Measurements from ENCODE around the gene PRIM2.
"Not testable (repeated sequence)": the region's sequence is repeated elsewhere in the genome, so short reads cannot be mapped to it uniquely, and the experiment has no call there.

PRIM2 gene

DNA sequence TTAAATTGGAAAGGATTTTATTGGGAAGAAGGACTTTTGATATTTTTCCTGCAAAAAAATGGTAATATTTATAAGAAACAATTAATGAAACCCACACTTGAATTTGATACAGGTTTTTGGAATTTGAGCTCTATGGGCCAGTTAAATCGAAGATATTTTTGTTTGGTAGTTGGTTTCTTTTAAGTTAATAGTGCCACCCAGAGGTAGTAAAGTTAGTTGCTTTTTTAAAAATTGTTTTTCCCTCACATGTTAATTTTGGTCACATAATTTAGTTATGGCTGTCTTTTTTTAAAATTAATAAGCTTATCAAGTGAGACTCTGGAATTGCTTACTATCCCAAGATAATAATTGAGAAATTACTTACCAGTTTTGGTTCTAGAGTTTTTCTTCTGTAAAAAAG is 7.1 kb downstream of the PRIM2 start:
- DNase-seq (ENCODE audit: low spot score) = peak; percentile 18

DNA sequence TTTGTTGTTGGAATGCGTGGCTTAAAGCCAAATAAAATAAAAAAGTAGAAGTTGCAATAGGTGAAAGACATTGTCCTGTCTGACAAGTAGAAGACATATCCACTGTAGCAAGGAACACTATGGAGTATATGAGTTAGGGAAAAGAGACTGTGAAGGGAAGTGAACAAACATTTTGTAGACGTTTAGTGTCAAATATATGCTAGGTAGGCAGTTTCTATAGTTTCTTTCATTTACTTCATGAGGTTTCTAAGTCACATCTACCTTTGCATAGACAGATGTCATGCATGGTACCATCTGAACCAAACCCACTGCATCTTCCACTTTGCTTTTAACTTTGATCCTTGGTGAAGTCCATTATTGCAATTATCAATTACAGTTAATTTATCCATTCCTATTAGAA is 9.9 kb downstream of the PRIM2 start:
- TF ChIP-seq, protein P1, sequence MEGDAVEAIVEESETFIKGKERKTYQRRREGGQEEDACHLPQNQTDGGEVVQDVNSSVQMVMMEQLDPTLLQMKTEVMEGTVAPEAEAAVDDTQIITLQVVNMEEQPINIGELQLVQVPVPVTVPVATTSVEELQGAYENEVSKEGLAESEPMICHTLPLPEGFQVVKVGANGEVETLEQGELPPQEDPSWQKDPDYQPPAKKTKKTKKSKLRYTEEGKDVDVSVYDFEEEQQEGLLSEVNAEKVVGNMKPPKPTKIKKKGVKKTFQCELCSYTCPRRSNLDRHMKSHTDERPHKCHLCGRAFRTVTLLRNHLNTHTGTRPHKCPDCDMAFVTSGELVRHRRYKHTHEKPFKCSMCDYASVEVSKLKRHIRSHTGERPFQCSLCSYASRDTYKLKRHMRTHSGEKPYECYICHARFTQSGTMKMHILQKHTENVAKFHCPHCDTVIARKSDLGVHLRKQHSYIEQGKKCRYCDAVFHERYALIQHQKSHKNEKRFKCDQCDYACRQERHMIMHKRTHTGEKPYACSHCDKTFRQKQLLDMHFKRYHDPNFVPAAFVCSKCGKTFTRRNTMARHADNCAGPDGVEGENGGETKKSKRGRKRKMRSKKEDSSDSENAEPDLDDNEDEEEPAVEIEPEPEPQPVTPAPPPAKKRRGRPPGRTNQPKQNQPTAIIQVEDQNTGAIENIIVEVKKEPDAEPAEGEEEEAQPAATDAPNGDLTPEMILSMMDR (IDR thresholded peaks at IDR 0.05; ENCODE audit: extremely low read depth, missing control alignments) = no peak

More for the DNA sequence above, 7.1 kb downstream of the PRIM2 start:
- TF ChIP-seq, protein P1 (IDR thresholded peaks at IDR 0.05; ENCODE audit: extremely low read depth, missing control alignments) = no peak

GRCh38 chr6:57328074-57328473 is 10.6 kb downstream of the PRIM2 start:
- TF ChIP-seq, protein P1 (IDR thresholded peaks at IDR 0.05; ENCODE audit: extremely low read depth, missing control alignments) = no peak
- no peak for DNase-seq (ENCODE audit: low spot score)

More for the DNA sequence above, 9.9 kb downstream of the PRIM2 start:
- no peak for DNase-seq (ENCODE audit: low spot score)

- no peak for DNase-seq (ENCODE audit: low spot score)
- TF ChIP-seq, protein P1 (IDR thresholded peaks at IDR 0.05; ENCODE audit: extremely low read depth, missing control alignments) = no peak
Measured at GRCh38 chr6:57329933-57330332, 12.5 kb downstream of the PRIM2 start.

DNA sequence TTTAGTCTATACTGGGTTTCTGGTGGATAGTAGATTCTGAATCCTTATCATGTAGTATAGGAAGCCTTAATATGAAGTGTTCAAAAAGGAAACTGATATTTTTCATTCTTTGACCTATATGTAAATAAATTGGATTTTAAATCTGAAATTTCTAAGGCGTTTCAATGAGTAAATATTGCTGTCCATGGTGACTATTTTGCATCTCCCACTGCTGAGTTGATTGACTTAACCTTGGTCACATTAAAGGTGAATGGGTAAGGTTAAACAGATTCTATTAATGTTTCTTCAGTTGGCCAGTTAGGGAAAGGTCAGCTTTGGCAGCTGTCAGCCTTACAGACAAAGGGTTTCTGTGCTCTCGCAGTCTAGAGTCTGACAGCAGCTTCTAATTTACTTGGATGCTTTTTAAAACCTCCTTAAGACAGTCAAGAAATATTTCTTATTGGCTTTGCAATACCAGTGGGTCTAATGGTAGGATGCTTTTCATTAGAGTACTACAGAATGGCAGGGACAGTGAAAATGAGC is 24.8 kb downstream of the PRIM2 start:
- DNase-seq (ENCODE audit: low spot score) = no peak
- TF ChIP-seq, protein P1 (IDR thresholded peaks at IDR 0.05; ENCODE audit: extremely low read depth, missing control alignments) = no peak

GRCh38 chr6:57343342-57343741 is 25.9 kb downstream of the PRIM2 start:
- not testable (repeated sequence) for DNase-seq (ENCODE audit: low spot score)

DNA sequence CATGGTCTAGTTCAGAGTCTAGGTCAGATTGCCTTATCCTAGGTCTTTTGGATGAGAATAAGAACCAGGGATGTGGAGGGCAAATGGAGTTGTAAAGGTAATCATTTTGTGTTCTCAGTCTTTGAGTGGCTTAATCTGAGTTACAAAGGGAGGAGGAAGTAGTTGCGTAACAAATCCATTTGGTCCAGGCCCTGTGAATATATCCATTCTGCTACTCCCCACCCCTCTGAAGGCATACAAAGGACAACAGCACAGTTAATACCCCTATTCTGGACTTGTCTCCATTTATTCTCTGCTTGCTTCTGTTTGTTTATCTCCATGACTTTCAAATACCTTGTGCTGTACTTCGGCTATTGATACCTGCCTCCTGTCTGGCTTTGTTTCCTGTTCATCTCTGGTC is 29.3 kb downstream of the PRIM2 start:
- not testable (repeated sequence) for DNase-seq (ENCODE audit: low spot score)

DNA sequence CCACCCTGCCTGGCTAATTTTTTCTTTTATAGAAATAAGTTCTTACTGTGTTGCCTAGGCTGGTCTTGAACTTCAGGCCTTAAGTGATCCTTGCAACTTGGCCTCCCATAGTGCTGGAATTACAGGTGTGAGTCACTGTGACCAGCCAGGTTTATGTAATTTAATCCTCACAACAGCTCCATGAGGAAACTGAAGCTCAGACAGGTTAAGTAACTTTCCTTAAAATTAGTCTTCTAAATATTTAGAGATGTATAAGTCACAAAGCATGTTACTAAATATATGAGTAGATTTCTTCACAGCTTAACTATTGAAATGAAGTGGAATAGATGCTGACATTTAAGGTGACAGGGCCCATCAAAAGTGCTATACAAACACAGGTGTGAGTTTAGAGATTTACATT is 30.2 kb downstream of the PRIM2 start:
- not testable (repeated sequence) for DNase-seq (ENCODE audit: low spot score)

- DNase-seq (ENCODE audit: low spot score) = not testable (repeated sequence)
Measured at GRCh38 chr6:57350443-57350842, 33.0 kb downstream of the PRIM2 start.

GRCh38 chr6:57352596-57352995 is 35.2 kb downstream of the PRIM2 start:
- DNase-seq (ENCODE audit: low spot score) = not testable (repeated sequence)

DNA sequence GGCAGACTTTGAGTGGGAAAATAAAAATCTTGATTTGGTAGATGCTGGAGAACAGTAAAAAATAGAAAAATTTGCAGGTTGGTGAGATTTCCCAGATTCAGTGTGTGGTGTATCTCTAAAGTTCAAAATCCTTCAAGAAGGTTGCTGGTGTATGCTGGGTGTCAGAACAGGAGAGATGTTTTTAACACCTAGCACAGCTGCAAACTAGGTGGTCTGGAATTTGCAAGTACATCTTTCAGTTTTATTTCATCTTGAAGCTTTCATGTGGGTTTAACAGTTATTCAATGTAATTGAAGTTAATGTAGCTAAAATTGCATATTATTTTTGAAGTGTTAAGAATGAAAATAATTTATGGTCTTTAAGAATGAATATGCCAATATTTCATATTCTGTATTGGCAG is 40.9 kb downstream of the PRIM2 start:
- DNase-seq (ENCODE audit: low spot score) = not testable (repeated sequence)

DNA sequence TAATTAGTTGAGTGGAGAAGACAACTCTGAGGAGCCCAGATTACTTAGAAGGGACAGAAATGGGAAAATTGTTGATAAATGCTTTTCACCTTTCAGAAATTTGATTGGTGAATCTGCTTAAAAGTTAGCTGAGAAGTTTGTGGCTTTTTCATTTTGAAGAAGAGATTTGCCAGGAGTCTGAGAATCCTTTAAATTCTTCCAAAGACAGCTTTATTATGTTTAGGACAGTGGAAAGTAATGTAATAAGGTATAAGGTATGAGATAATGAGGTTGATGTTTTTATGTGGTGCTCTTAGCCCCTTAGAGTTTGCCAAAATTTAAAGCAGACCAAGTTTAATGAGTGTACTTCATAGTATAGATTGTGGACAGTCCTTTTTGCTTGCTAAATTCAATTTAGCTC is 42.3 kb downstream of the PRIM2 start:
- not testable (repeated sequence) for DNase-seq (ENCODE audit: low spot score)

DNA sequence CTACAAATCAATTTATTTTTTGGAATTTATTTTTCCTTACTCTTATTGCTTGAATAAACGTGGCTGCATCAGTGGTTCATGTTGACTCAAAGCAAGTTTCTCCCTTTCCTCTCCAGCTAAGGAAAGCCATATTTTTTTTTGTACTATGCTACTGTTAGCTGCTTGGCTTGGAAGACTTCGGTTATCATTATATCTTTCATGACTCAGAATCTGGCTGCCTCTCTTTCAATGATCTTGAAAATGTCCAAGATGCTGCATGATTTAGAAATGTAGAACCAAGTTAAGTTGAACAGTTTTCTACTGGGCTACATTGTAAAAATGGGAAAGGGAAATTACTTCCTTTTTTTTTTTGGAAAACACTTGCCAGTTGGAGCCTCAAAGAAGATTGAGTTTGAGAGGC is 44.9 kb downstream of the PRIM2 start:
- not testable (repeated sequence) for DNase-seq (ENCODE audit: low spot score)

GRCh38 chr6:57365076-57365583 is 47.7 kb downstream of the PRIM2 start:
- DNase-seq (ENCODE audit: low spot score) = not testable (repeated sequence)

- not testable (repeated sequence) for DNase-seq (ENCODE audit: low spot score)
Measured at GRCh38 chr6:57368965-57369731, 51.7 kb downstream of the PRIM2 start.

All from GM20000 (cell line).